ENCODE measurements around the gene SREK1IP1.
"Not testable (repeated sequence)": the region's sequence is repeated elsewhere in the genome, so short reads cannot be mapped to it uniquely, and the experiment has no call there.

The SREK1IP1 gene

GRCh38 chr5:64763948-64764503 is 4.5 kb downstream of the SREK1IP1 start:
- DNase-seq: no peak

GRCh38 chr5:64759960-64760660 is 8.4 kb downstream of the SREK1IP1 start:
- no peak for DNase-seq

GRCh38 chr5:64758901-64759300 is 9.6 kb downstream of the SREK1IP1 start:
- no peak for DNase-seq

GRCh38 chr5:64754066-64754465 is 14.4 kb downstream of the SREK1IP1 start:
- peak in 1 of 3 experiments; percentile 0 for DNase-seq

GRCh38 chr5:64749385-64749784 is 19.1 kb downstream of the SREK1IP1 start:
- no peak for DNase-seq

GRCh38 chr5:64746446-64746845 is 22.0 kb downstream of the SREK1IP1 start:
- DNase-seq: no peak

GRCh38 chr5:64744914-64745313 is 23.6 kb downstream of the SREK1IP1 start:
- DNase-seq: no peak

GRCh38 chr5:64742821-64743220 is 25.7 kb downstream of the SREK1IP1 start:
- DNase-seq: no peak

GRCh38 chr5:64742411-64742810 is 26.1 kb downstream of the SREK1IP1 start:
- DNase-seq: no peak

GRCh38 chr5:64727150-64727549 is 41.3 kb downstream of the SREK1IP1 start:
- no peak for DNase-seq

- no peak for DNase-seq
Observed at GRCh38 chr5:64722588-64722987, 45.9 kb downstream of the SREK1IP1 start.

- not testable (repeated sequence) for DNase-seq
Observed at GRCh38 chr5:64714495-64714894, 54.0 kb downstream of the SREK1IP1 start.

GRCh38 chr5:64707191-64707590 is 61.3 kb downstream of the SREK1IP1 start:
- DNase-seq: no peak

- not testable (repeated sequence) for DNase-seq
Observed at GRCh38 chr5:64706074-64706473, 62.4 kb downstream of the SREK1IP1 start.

GRCh38 chr5:64700765-64701164 is 67.7 kb downstream of the SREK1IP1 start:
- DNase-seq: no peak

GRCh38 chr5:64696414-64696813 is 72.1 kb downstream of the SREK1IP1 start:
- not testable (repeated sequence) for DNase-seq

GRCh38 chr5:64693636-64694035 is 74.9 kb downstream of the SREK1IP1 start:
- DNase-seq: no peak

- DNase-seq: no peak
Observed at GRCh38 chr5:64691291-64691690, 77.2 kb downstream of the SREK1IP1 start.

- peak in 2 of 3 experiments; percentile 69 to 81 for DNase-seq
Observed at GRCh38 chr5:64690417-64691151, 77.9 kb downstream of the SREK1IP1 start, which contains the start of gene SHISAL2B. TSS of gene SHISAL2B (plus strand) at chr5:64690503. CDS start at chr5:64690624, 121 bp downstream.

GRCh38 chr5:64690104-64690416 is 78.4 kb downstream of the SREK1IP1 start:
- no peak for DNase-seq

- no peak for DNase-seq
Observed at GRCh38 chr5:64688965-64689364, 79.5 kb downstream of the SREK1IP1 start.

GRCh38 chr5:64688391-64688790 is 80.1 kb downstream of the SREK1IP1 start:
- peak in 1 of 3 experiments; percentile 2 for DNase-seq

- DNase-seq: peak in 2 of 3 experiments; percentile 38 to 52
Observed at GRCh38 chr5:64685866-64686265, 82.6 kb downstream of the SREK1IP1 start.

- no peak for DNase-seq
Observed at GRCh38 chr5:64682608-64683007, 85.9 kb downstream of the SREK1IP1 start.

Data from NCI-H1417 (cell line).